GM12878 (cell line): ENCODE measurements around the gene LIN7A. TPM values are rescaled to one million over a fixed set of nuclear protein-coding genes. Genes with fewer than 3 reads are reported as not detected.
A peak's percentile ranks its signal among the peaks of the same experiment; 100 is the strongest.

ENCODE experiments used
- ATAC-seq: fragments of 200-7000 bp; cut with Tn5 transposase; 3 replicates; pipeline ENCODE4 v1.9.1; 2020; ENCODE audit warnings: mild to moderate bottlenecking, moderate library complexity
- BruUV-seq: library from RNA; stranded (reverse); fragments of 400-500 nt; replicated peaks from 2 replicates; lab custom pipeline; 2021; lab: Mats Ljungman, UMichigan
- CTCF ChIA-PET: fragments of 300-600 bp; sonication (Branson Sonifier 250); formaldehyde crosslinking; extraction: SDS; loops from one replicate; lab custom pipeline; 2021; ENCODE audit warnings: inconsistent platforms; lab: Yijun Ruan, JAX
- POLR2A ChIA-PET: fragments of 350-600 bp; formaldehyde crosslinking; extraction: SDS; loops from one replicate; lab custom pipeline; 2021; ENCODE audit warnings: inconsistent platforms; lab: Charles Lee
- RAD21 ChIA-PET: fragments of 300-600 bp; sonication (Branson Sonifier 250); formaldehyde crosslinking; loops from one replicate; lab custom pipeline; 2023; ENCODE audit warnings: antibody characterized with exemption; ENCODE audit not compliant: unreplicated experiment; lab: Charles Lee
- SMC1A ChIA-PET: fragments of 300-600 bp; sonication (Branson Sonifier 250); formaldehyde crosslinking; loops from one replicate; lab custom pipeline; 2023; ENCODE audit not compliant: unreplicated experiment, uncharacterized antibody; lab: Charles Lee
- DNase-seq: peaks from one replicate; pipeline ENCODE4 v3.0.0-alpha.2; 2011; ENCODE audit warnings: low read depth, low spot score
- FAIRE-seq: peaks from 3 replicates; lab custom pipeline; 2011; peaks lifted over from hg19 to GRCh38; lab: Jason Lieb, UNC
- H2AFZ ChIP-seq: 2 replicates; pipeline ENCODE4 v1.6.0; 2011; ENCODE audit warnings: low read depth, low read length, control low read depth; ENCODE audit not compliant: control insufficient read depth
- H3K27ac ChIP-seq: 2 replicates; pipeline ENCODE4 v1.5.1; 2011; ENCODE audit warnings: control low read depth; ENCODE audit not compliant: control insufficient read depth, insufficient read depth
- H3K27me3 ChIP-seq, 2 experiments: replicated peaks in 1 of 2; 2 replicates each; pipeline versions ENCODE4 v1.6.0 to v1.6.1; 2011; ENCODE audit warnings: low read length in 1 of 2; ENCODE audit not compliant: control insufficient read depth in 2 of 2, insufficient read depth in 2 of 2
- H3K36me3 ChIP-seq, 2 experiments: 2 replicates each; pipeline ENCODE4 v1.5.1; 2011; ENCODE audit warnings: low read length in 1 of 2; ENCODE audit not compliant: control insufficient read depth in 2 of 2, insufficient read depth in 2 of 2
- H3K4me1 ChIP-seq: 2 replicates; pipeline ENCODE4 v1.6.1; 2011; ENCODE audit warnings: mild to moderate bottlenecking, low read length, moderate library complexity, mixed read lengths; ENCODE audit not compliant: control insufficient read depth, insufficient read depth
- H3K4me2 ChIP-seq: 2 replicates; pipeline ENCODE4 v1.6.0; 2011; ENCODE audit warnings: control low read depth; ENCODE audit not compliant: control insufficient read depth, insufficient read depth
- H3K4me3 ChIP-seq: fragments of 200-600 bp; sonication (generic); 2 replicates; pipeline ENCODE4 v1.5.1; 2016
- H3K79me2 ChIP-seq: 2 replicates; pipeline ENCODE4 v1.6.0; 2011; ENCODE audit warnings: low read length; ENCODE audit not compliant: control insufficient read depth, insufficient read depth
- H3K9ac ChIP-seq: 2 replicates; pipeline ENCODE4 v1.8.0; 2011; ENCODE audit warnings: low read length, control low read depth, mixed read lengths; ENCODE audit not compliant: control insufficient read depth, insufficient read depth
- H3K9me3 ChIP-seq: replicated peaks from 3 replicates; pipeline ENCODE4 v1.5.1; 2011; ENCODE audit warnings: mild to moderate bottlenecking, low read length; ENCODE audit not compliant: control insufficient read depth, insufficient read depth
- H4K20me1 ChIP-seq: 2 replicates; pipeline ENCODE4 v1.6.0; 2011; ENCODE audit not compliant: control insufficient read depth, insufficient read depth
- BCL11A ChIP-seq: IDR thresholded peaks from 2 replicates; pipeline ENCODE4 v1.6.1; 2011; ENCODE audit warnings: low read depth, low read length
- CEBPZ ChIP-seq: fragments of 150-350 bp; IDR thresholded peaks from 2 replicates; pipeline ENCODE4 v1.6.1; 2016; ENCODE audit warnings: low read depth, low read length
- DPF2 ChIP-seq: fragments of 450-650 bp; IDR thresholded peaks from 2 replicates; pipeline ENCODE4 v1.6.1; 2017; ENCODE audit warnings: mild to moderate bottlenecking
- MTA2 ChIP-seq: fragments of 450-650 bp; IDR thresholded peaks from 2 replicates; pipeline ENCODE4 v1.6.1; 2016; ENCODE audit warnings: low read depth, mild to moderate bottlenecking, moderate library complexity
- NBN ChIP-seq: fragments of 450-650 bp; IDR thresholded peaks from 2 replicates; pipeline ENCODE4 v1.6.1; 2016
- NKRF ChIP-seq: fragments of 450-650 bp; conservative IDR thresholded peaks from 2 replicates; pipeline ENCODE4 v1.6.1; 2017; ENCODE audit warnings: mild to moderate bottlenecking, moderate library complexity
- REST ChIP-seq: IDR thresholded peaks from 2 replicates; pipeline ENCODE4 v1.6.1; 2012; ENCODE audit warnings: mild to moderate bottlenecking, low read depth, low read length
- RFX5 ChIP-seq: IDR thresholded peaks from 2 replicates; pipeline ENCODE4 v1.6.1; 2011; ENCODE audit warnings: low read depth, low read length, improper control_type of control experiment
- RUNX3 ChIP-seq: IDR thresholded peaks from 2 replicates; pipeline ENCODE4 v1.6.1; 2012; ENCODE audit warnings: low read length, inconsistent platforms
- SMAD5 ChIP-seq: IDR thresholded peaks from 2 replicates; pipeline ENCODE4 v1.6.1; 2016; ENCODE audit warnings: antibody characterized with exemption, low read depth
- WGBS: methylation state at CpG from one replicate; pipeline ENCODE4 v1.1.6; 2016; ENCODE audit warnings: low lambda C conversion rate; ENCODE audit not compliant: insufficient replicate concordance, insufficient coverage; ENCODE audit errors: missing lambda C conversion rate; 5-methylcytosine and 5-hydroxymethylcytosine counted together
- in situ Hi-C: fragments of 300-500 bp; cut with MboI; formaldehyde crosslinking; loops from 9 replicates; pipeline ENCODE4 v1.14.3; 2018; ENCODE audit warnings: mixed read lengths
- intact Hi-C: fragments of 100-400 bp; cut with micrococcal nuclease; formaldehyde crosslinking; loops from one replicate; pipeline ENCODE4 v1.14.2; 2022; ENCODE audit not compliant: unreplicated experiment
- polyA plus RNA-seq, 11 experiments: library from polyadenylated mRNA; depleted of rRNA in 4 of 11; unstranded in 6 of 11; stranded (reverse) in 5 of 11; fragments of >200 nt; fragmentation: Nextera tagmentation in 4 of 11; fragmentation: Illumina TruSeq in 1 of 11; extraction: Ambion mirVana in 4 of 11; extraction: Trizol in 1 of 11; gene quantifications; 1 replicate in 1 of 11; 2 replicates in 10 of 11; pipeline versions ENCODE4 v1.2.1 to v1.2.3, GENCODE V29; 2011 to 2016; ENCODE audit warnings: inconsistent platforms in 2 of 11, missing spikeins in 2 of 11, low read depth in 1 of 11
- total RNA-seq, 4 experiments: library from RNA; depleted of rRNA in 3 of 4; stranded (reverse); fragments of >200 nt in 3 of 4; fragmentation: Illumina TruSeq in 1 of 4; extraction: Trizol in 1 of 4; gene quantifications; 2 replicates each; pipeline versions ENCODE4 v1.2.1 to v1.2.3, GENCODE V29; 2013 to 2021
- TF ChIP-seq, protein P1 (sequence below): fragments of 450-650 bp; IDR thresholded peaks from 2 replicates; pipeline ENCODE4 v1.6.1; 2017; ENCODE audit warnings: mild to moderate bottlenecking

LIN7A gene
- total and polyA plus RNA-seq, 10 of the 15 experiments (the other 5 are each of a cell fraction or from before 2014, with no cell fraction given): 0.04 to 0.93 (median 0.35) TPM; not detected in 1

DNA sequence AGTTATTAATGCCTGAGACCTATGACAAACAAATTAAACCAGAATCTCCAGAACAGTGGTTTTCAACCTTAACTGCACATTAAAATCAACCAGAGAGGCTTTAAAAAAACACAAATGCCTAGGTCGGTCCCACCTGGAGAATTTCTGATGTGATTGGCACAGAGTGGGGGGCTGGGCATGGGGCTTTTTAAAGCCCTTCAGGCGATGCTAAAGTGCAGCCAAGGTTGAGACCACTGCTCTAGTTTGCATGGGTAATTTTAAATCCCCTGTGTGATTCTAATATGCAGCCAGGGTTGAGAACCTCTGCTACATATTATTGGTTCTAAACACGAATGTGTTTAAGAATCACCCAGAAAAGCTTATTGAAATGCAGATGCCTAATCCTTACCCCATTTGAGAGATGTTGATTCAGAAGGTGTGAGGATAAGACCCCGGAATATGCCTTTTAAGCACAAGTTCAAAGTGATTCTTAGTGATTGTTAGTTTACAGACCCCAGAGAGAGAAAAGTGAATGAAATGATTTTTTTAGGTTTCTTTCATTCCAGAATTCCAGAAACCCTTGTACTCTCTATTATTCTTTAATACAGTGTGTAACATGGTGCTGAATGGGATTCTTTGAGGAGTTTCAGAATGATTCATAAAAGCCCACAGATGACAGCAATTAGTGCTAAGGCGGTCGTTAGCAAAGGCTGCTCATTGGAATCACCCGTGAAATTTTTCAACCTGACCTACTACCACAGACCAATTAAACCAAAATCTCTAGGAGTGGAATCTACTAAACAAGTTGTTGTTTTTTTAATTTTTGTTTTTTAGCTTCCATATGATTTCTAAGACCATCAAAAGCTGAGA lies 44.9 kb downstream of the LIN7A start:
- no peaks in the 10 kb centered on the region for H3K9me3 ChIP-seq
- FAIRE-seq (no peak), ATAC-seq (peak; percentile 85), DNase-seq (peak; percentile 9)
- H4K20me1 ChIP-seq: no peaks in the 10 kb centered on the region
- no peaks in the 10 kb centered on the region for H3K4me1 ChIP-seq
- SMC1A ChIA-PET: interaction anchor here (0.6 kb wide), 1 partner anchor 162 kb away, joined by 3 read pairs; no protein-coding TSS in a partner anchor
- in situ Hi-C loops (no loop called here), intact Hi-C loops (no loop called here)
- no peaks in the 10 kb centered on the region for H3K36me3 ChIP-seq
- H3K27me3 ChIP-seq: no peaks in the 10 kb centered on the region
- BruUV-seq: no TSS peak
- RAD21 ChIA-PET: interaction anchor here (1.0 kb wide), 2 partner anchors 55 to 115 kb away, joined by 3 to 4 read pairs; no protein-coding TSS in a partner anchor
- no peak overlapping the region for H3K27ac ChIP-seq
- POLR2A ChIA-PET: no interaction called here
- no peak overlapping the region for H2AFZ ChIP-seq
- WGBS: 12% methylated on average over 7 of the region's 7 CpGs
- H3K4me2 ChIP-seq: no peak overlapping the region
- no peaks in the 10 kb centered on the region for H3K79me2 ChIP-seq
- CTCF ChIA-PET: interaction anchor here (0.7 to 1.5 kb wide), 2 partner anchors 54 to 55 kb away, joined by 3 to 4 read pairs; no protein-coding TSS in a partner anchor
- no peak overlapping the region for H3K9ac ChIP-seq
- no peak overlapping the region for H3K4me3 ChIP-seq
- TF ChIP-seq REST (no peak), CEBPZ (no peak), RUNX3 (peak; percentile 45), DPF2 (peak; percentile 47; the same call in 1 of the 2 replicates), RFX5 (no peak), NKRF (no peak), NBN (no peak), MTA2 (peak; percentile 94), SMAD5 (no peak), BCL11A (peak; percentile 85)
- TF ChIP-seq, protein P1, sequence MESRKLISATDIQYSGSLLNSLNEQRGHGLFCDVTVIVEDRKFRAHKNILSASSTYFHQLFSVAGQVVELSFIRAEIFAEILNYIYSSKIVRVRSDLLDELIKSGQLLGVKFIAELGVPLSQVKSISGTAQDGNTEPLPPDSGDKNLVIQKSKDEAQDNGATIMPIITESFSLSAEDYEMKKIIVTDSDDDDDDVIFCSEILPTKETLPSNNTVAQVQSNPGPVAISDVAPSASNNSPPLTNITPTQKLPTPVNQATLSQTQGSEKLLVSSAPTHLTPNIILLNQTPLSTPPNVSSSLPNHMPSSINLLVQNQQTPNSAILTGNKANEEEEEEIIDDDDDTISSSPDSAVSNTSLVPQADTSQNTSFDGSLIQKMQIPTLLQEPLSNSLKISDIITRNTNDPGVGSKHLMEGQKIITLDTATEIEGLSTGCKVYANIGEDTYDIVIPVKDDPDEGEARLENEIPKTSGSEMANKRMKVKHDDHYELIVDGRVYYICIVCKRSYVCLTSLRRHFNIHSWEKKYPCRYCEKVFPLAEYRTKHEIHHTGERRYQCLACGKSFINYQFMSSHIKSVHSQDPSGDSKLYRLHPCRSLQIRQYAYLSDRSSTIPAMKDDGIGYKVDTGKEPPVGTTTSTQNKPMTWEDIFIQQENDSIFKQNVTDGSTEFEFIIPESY: no peak
